SKM-1 treated with dmso at 0.1 percent for 144 hours (cell line): ENCODE data around the gene ZNF407.

Source experiments
- DNase-seq: peaks from one replicate; lab custom pipeline; 2025; ENCODE audit not compliant: unreplicated experiment; lab: John Stamatoyannopoulos, UW

ZNF407 gene

DNA sequence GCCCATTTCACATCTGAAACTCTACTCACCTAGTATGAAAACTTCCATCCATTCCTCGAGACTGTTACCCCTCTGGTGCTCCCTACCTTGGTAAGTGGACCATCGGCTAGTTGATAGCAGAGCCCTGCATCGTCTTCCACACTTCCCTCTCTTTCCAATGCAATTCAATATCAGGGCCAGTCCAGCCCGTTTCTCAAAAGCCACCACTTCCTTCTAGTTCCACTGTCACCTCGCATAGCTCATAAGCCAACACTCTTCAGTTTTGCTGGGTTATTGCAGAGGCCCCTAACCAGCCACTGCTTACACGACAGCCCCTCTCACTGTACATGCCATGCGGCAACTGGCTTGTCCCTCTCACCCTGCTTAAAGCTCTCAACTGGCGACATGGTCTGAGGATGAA lies 10.2 kb upstream of the ZNF407 start:
- peak; percentile 7 for DNase-seq

DNA sequence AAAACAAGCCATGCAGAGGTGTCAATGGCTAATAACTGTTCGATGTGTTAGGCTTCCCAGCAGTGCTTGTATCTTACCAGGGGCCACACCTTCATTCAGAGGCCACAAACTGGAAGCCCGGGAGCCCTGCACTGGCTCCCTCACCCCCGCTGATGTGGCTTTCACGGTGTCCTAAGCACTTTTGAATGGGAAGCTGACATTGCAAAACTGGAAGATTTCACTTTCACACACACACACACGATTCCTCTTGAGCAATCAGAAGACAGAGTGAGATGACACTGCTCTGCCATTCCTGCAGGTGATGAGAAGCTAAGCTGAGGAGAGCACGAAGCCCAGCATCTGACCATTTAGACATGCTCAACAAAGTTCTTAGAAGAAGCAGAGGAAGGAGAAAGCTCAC lies 8.6 kb upstream of the ZNF407 start:
- DNase-seq: peak; percentile 85

DNA sequence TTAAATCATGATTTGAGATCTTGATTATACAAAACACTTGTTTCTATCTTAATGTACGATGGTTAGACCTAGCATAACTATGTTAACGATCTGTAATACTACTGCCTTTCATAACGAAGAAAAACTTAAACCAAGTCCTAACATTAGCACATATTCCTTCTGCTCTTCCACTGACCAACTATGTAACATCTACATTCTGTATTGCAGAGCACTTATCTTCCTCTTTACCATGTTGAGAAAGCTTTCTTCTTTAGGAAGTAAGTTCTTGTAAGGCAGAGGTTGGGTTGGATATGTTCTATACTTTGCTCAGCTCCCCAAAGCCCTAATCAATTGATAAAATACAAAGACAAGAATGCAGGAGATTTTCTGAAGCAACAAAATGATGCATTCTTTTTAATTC lies 7.9 kb upstream of the ZNF407 start:
- DNase-seq: peak; percentile 78

DNA sequence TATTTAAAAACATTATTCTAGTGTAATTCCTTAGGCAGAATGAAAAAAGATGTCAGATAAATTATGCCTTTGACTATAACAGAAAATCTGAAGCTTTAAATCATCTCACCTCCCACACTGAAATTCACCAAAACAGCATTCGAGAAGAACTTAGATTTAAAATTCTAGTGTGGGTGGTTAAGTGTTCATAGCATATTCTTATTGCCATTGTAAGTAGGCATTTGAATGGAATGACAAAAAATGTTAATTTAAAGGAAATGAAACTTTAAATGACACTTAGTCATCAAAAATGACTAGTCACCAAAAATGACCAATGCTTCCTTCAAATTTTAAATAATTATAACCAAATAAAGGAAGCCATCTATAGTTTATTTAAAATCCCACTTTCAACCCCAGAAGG lies 7.0 kb upstream of the ZNF407 start:
- DNase-seq: no peak

DNA sequence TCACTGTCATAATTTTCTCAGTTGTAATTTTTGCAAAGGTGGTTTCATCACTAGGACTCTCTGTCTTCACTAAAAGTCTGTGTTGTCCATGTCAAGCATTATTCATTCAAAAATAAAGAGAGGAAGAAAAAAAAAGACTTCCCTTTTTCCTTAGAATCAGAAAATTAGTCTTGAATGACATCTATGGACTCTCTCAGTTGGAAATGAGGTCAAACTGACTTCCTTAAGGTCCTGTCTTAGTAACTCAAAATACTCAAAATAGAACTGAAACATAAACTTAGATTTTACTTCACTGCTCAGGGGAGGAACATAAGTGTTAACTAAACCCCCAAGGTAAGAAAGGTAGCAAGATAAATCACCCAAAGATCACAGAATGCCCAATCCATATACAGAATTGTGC lies 2.2 kb upstream of the ZNF407 start:
- no peak for DNase-seq

DNA sequence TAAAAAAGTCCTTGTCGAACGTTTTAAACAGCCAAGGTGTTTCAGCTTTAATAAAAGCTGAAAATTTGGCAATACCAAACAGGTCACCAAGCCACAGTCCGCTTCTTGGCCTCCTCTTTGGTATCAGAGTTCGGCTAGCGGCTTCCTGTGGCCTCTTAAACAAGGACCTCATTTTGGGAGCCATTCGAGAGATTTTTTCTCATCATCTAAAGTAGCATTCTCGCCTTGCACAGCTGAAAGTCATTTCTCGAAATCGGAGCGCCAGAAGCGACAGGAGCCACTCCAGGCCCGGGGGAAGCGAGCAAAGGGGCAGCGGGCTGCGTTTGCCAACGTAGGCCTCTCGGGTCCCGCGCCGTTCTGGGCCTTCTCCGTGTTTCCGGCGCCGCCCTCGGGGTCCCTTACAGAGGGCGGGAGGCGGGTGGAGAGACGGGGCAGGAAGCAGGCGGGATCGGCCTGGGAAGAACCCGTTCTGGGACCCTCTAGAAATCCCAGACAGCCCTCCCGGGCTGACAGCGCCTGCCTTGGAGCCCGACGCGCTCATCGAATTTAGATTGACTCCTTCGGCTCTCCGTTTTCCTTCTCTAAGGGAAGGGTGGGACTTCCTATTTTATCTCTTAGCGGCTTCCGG lies 522 bp upstream of the ZNF407 start:
- DNase-seq: peak; percentile 84

DNA sequence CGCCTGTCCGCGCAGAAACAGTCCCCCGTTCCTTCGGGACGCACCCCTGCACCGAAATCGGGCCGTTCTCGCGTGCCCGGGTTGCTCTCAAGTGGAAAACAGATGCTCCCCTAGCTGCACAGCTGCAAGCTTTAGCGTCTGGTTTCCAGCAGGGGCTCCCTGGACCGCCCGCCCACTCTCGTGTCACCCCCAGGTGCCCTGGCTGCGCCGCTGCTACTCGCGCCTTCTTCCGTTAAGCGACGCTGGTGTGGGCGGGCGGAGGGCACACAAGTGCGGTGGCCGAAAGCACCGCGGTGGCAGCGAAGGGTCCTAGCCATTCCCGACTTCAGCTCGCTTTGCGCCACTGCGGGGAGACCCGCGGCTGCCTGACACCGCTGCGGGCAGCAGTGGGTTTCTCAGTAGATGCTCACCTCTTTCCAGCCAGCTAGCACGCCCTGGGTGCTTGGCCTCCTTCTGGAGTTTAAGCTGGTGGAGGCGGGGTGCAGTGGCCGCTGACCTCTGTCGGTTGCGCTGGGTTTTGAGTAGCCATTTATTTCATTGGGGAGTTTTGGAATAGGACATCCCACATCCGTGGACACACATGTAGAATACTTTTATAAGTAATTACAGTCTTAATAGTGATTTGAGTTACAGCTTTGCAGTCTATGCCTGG lies 806 bp downstream of the ZNF407 start:
- DNase-seq: peak; percentile 55

DNA sequence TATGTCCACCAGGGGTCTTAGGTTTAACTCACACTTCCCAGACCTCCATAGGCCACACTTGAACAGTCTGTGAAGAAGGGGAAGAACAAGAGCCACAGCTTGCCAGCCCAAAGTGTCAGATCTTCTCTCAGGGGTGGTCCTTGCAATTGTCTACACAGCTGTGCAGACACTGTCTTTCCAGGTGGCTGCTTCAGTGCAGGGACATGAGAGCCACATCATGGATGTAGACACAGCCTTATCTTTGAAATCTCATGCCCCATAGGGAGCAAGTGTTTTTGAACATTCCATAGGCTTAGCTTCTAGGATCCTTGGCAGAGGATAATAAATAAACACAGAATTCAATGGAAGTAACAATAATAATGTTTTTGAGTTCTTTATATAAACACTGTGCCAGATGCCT lies 6.7 kb downstream of the ZNF407 start:
- no peak for DNase-seq

DNA sequence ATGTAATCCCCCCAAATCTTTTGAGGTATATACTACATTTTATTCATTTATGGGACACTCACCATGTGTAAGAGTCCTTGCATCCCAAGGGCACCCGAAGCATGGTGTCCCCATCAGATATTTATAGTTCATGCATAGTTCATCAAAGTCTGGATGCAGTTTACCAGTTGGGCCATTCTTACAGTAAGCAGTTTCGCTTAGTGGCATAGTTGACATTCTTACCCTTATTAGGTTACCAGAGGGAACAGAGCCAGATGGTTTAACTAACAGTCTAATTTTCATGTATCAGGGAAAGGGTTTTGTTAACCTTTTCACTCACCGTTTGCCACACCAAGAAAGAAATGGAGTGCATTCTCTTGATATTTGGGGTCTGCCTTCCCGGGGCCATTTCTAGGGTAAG lies 7.1 kb downstream of the ZNF407 start:
- DNase-seq: no peak

DNA sequence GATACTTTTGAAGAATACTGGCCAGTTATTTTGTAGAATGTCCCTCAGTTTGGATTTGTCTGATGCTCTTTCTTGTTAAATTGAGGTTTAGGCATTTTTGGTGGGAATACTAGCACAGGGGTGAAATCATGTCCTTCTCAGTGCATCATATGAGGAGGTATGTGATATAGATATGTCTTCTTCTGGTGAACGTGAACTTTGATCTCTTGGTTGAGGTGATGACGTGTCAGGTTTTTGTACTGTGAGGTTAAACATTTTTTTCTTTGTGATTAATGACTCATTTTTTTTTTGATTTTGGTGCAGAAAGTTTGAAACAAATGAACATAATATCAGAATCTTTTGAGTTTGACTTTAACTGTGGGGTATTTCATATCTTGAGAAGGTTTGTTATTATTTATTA lies 11.0 kb downstream of the ZNF407 start:
- no peak for DNase-seq

DNA sequence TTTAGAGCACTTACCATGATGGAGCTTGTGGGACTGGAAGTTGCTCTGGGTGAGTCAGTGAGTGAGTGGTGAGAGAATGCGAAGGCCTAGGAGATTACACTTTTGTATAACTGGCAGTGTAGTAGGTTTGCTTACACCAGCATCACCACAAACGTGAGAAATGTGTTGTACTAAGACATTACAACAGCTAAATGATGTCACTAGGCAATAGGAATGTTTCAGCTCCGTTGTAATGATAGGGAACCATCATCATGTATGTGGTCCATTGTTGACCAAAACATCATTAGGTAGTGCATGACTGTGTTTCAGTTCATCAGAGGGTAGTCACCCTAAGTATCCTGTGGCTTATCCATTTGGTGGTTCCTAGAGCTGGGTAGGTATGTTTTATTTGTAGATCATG lies 11.9 kb downstream of the ZNF407 start:
- DNase-seq: no peak

DNA sequence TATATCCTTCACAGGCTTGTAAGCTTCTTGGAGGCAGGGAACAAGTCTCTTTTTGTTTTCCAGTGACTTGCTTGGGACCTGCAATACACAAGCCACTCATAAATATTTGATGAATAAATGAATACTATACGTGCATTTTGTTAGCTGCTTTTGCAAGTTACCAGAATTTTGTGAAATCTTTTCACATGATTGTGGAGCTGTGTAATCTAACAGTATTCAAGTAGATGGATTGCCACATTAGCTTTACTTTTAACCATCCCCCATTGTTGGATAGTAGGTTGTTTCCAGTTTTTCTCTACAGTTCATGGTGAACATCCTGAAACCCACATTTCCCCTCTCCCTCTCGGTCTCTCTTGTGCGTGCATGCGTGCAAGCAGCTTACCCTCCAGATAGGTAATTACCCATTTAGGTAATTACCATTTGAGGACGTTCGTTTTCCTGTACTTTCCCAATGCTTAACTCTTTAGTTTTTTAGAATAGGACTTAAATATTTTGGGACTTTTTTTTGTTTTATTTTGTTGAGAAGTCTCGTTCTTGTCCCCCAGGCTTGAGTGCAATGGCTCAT lies 12.5 kb downstream of the ZNF407 start:
- no peak for DNase-seq

DNA sequence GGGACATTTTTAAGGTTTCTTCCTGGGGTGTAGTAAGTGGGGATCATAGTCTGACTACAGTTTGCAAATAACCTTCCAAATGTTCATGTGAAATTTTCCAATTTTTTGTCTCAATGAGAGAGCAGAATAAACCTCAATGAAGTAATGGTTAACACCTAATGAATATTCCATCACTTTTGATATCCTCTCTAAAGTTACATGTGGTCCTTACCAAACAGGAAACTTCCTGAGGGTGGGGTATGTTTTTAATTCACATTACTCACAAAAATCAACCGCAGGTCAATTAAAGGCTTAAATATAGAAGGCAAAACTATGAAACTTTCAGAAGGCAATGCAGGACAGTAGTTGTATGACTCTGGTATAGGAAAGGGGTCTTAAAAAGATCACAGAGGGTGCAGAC lies 13.2 kb downstream of the ZNF407 start:
- no peak for DNase-seq

DNA sequence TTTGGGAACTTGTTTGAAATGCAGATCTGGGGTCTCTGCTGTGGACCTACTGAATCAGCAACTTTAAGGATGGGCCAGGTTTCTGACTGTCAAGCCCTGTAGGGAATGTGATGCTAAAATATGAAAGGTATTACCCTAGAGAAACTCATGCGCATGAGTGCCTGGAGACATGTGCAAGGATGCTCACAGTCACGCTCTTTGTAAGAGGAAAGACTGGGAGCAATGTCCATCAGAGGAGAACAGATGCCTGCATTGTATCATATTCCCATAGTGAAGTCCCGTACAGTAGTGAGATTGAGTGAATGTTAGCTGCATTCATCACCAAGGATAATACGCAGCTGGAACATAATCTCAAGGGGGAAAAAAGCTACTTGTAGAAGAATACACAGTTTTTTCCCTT lies 14.1 kb downstream of the ZNF407 start:
- no peak for DNase-seq

DNA sequence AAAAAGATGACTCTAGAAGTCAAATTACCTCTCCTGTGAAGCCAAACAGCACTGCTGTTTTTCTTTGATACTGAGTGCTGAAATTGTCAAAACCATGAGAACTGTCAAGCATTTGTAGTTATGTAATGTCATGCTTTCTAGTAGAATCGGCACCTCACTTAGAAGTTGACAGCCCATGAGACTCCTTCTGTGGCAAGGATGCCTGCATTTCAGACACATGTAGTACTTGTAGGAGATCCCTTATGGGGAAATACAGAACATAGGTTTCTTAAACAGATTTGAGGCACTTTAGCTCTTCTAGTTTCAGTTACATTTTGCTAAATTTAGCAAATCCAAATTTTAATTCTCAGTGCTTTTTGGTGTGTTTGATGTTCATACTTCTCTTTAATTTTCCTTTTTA lies 15.7 kb downstream of the ZNF407 start:
- no peak for DNase-seq

DNA sequence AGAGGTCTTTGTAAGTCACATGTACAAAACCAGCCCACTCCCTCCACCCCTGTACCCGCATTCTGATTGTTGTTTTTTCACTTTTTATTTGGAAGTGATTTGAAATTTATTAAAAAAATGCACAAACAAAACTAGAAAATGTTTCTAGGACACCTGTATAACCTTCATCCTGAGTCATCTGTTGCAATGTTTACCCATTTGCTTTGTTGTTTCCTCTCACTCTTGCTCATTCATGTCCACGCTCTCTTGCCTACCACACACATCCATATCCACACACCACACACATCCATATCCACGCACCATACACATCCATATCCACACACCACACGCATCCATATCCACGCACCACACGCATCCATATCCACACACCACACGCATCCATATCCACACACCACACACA lies 18.8 kb downstream of the ZNF407 start:
- DNase-seq: no peak

DNA sequence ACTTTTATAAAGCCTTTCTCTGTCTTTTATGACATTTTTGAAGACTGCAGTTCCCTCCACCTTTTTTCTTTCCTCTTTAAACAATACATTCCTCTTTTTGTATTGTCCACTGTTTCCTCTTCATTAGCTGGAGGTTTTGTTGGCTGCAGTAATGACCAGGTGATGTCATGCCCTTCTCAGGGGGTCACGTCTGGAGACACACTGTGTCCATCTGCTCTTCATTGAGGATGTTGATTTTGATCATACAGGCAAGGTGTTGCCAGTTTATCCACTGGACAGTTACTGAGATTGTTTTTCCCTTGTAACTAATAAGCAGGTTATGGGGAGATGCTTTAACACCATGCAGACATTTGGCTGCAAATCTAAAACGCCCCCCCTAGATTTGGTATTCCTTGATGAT lies 19.8 kb downstream of the ZNF407 start:
- no peak for DNase-seq

DNA sequence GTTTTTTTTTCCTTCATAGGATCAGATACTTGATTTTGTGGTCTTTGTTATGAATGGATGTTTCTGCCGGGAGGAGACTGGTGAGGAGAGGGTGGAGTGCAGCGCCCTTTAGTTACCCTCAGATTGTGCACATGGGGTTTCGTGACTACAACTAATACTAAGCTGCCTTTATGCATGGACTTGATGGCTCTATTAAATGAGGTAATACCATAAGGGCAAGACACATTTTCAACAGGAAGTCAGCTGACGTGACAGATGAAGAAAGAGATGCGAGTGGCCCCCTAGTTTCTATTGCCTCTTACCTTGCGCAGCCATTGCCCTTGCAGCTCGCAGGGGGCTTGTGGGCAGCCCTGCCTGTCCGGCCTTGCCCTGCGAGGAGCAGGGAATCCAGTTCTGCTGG lies 24.4 kb downstream of the ZNF407 start:
- DNase-seq: no peak

DNA sequence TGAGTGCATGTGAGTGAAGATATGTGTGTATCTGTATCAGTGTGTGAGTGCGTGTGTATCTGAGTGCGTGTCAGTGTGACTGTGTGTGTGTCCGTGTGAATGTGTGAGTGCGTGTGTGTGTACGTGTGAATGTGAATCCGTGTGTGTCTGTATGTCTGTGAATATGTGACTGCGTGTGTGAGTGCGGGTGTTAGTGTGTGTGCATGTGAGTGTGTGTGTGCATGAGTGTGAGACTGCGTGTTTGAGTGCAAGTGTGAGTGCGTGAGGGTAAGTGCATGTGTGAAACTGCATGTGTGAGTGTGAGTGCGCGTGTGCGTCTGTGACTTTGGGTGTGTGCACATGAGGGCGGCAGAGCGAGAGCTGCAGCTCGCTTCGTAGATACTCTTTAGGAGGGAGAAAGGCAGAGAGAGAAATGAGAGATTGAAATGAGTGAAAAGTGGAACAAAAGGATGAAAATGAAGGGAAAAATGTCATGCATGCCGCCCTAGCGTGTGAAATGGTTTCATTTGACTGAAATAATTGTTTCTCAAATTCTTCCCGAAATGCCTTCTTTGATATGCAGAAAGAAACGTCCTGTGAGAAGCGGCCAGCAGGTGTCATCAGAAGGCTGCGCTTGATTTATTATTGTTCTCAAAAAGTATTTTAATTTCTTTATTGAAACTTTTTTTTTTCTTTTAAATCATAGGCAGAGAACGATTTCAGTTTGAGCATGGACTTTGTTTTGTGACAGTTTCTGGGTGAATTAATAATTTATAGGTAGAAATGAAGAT lies 25.6 kb downstream of the ZNF407 start:
- DNase-seq: no peak

DNA sequence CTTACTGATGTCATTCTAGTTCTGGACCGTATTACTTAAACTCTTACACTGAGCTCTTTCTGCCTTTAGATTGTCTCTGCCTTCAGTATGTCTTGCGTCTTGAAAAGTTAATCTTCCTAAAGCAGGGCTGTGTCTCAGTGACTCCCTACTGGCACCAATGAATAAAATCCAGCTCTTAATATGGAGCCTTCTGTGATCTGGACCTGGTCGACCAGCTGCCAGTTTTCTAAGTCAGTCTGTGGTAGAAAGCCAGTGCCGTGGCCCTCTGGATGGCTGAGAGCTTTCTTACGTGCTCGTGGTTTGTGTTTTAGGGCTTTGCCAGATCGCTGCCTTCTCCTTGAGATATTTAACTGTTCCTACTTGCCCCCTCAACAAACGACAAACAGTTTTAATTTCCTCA lies 26.8 kb downstream of the ZNF407 start:
- no peak for DNase-seq

DNA sequence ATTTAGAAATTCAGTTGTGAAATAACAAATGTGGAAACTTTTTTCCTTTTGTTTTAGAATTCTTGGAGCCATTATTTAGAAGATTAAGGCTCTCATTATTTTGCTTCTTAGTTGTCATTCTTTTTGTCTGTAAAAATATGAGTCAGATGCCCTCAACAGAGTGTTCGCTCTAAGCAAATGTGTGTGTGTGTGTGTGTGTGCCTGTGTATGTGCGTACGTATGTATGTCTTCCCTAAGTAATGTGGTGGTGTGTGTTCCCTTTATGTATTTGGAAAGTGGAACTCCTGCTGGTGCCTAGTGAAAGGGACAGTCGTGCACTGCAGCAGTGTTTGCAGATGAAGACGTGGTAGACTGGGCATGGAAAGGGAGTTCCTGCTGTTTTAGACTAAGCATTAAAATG lies 27.5 kb downstream of the ZNF407 start:
- DNase-seq: no peak
